Measurements from ENCODE around the gene CLPSL1. TPM values are rescaled to one million over a fixed set of nuclear protein-coding genes. Genes with fewer than 3 reads are reported as not detected.

Gene CLPSL1
- total and polyA plus RNA-seq, 4 donors: not detected

- no peak overlapping the region for H3K27ac ChIP-seq (ENCODE audit: low read depth in 1 of 2, low read length in 1 of 2)
- H3K36me3 ChIP-seq (ENCODE audit: control insufficient read depth in 4 of 4, insufficient read depth in 4 of 4, low read length in 4 of 4): no peaks in the 10 kb centered on the region
- DNase-seq (no peak), ATAC-seq (ENCODE audit: insufficient read depth, low FRiP score) (no peak)
- H3K4me1 ChIP-seq (ENCODE audit: control insufficient read depth in 5 of 5, insufficient read depth in 5 of 5, low read length in 5 of 5): peaks cover 0 to 10% (median 0%) of the 10 kb centered on the region in 5 donors
- WGBS, 2 donors: 63 to 67% methylated on average over 8 of the region's 8 CpGs
- no peak for TF ChIP-seq CTCF (IDR thresholded peaks at IDR 0.05; ENCODE audit: control extremely low read depth, extremely low read depth)
- peaks cover 0 to 4% (median 0%) of the 10 kb centered on the region in 4 donors for H3K9me3 ChIP-seq (ENCODE audit: control insufficient read depth in 4 of 4, insufficient read depth in 3 of 4, low read length in 3 of 4)
- H3K9ac ChIP-seq (ENCODE audit: insufficient read depth in 1 of 2, low read length in 2 of 2): no peak overlapping the region
- no peaks in the 10 kb centered on the region for H3K27me3 ChIP-seq (ENCODE audit: control insufficient read depth in 3 of 3, insufficient read depth in 3 of 3, low read length in 2 of 3)
- no peak overlapping the region for H3K4me3 ChIP-seq
Measured at GRCh38 chr6:35742842-35743241, 38.0 kb upstream of the CLPSL1 start.

- WGBS, 2 donors: 53 to 77% methylated on average over 7 of the region's 7 CpGs
- DNase-seq: no peak
Measured at GRCh38 chr6:35745509-35745908, 35.3 kb upstream of the CLPSL1 start.

GRCh38 chr6:35746516-35746915 lies 34.3 kb upstream of the CLPSL1 start:
- Histone ChIP-seq H3K9ac (ENCODE audit: insufficient read depth in 1 of 2, low read length in 2 of 2) (no peak overlapping the region), H3K9me3 (ENCODE audit: control insufficient read depth in 4 of 4, insufficient read depth in 3 of 4, low read length in 3 of 4) (peaks cover 0 to 4% (median 2%) of the 10 kb centered on the region in 4 donors), H3K27me3 (ENCODE audit: control insufficient read depth in 3 of 3, insufficient read depth in 3 of 3, low read length in 2 of 3) (no peaks in the 10 kb centered on the region), H3K4me3 (no peak overlapping the region), H3K27ac (ENCODE audit: low read depth in 1 of 2, low read length in 1 of 2) (no peak overlapping the region), H3K4me1 (ENCODE audit: control insufficient read depth in 5 of 5, insufficient read depth in 5 of 5, low read length in 5 of 5) (no peaks in the 10 kb centered on the region), H3K36me3 (ENCODE audit: control insufficient read depth in 4 of 4, insufficient read depth in 4 of 4, low read length in 4 of 4) (no peaks in the 10 kb centered on the region)
- TF ChIP-seq CTCF (IDR thresholded peaks at IDR 0.05; ENCODE audit: control extremely low read depth, extremely low read depth): no peak
- 90 to 97% methylated on average over 3 of the region's 3 CpGs for WGBS, 2 donors
- no peak for DNase-seq
- ATAC-seq (ENCODE audit: insufficient read depth, low FRiP score): no peak

More at GRCh38 chr6:35745509-35745908, 35.3 kb upstream of the CLPSL1 start:
- H3K9ac ChIP-seq (ENCODE audit: insufficient read depth in 1 of 2, low read length in 2 of 2): no peak overlapping the region
- TF ChIP-seq CTCF (IDR thresholded peaks at IDR 0.05; ENCODE audit: control extremely low read depth, extremely low read depth): no peak
- H3K4me3 ChIP-seq: no peak overlapping the region
- no peak overlapping the region for H3K27ac ChIP-seq (ENCODE audit: low read depth in 1 of 2, low read length in 1 of 2)
- peaks cover 0 to 4% (median 2%) of the 10 kb centered on the region in 4 donors for H3K9me3 ChIP-seq (ENCODE audit: control insufficient read depth in 4 of 4, insufficient read depth in 3 of 4, low read length in 3 of 4)
- ATAC-seq (ENCODE audit: insufficient read depth, low FRiP score): no peak
- H3K36me3 ChIP-seq (ENCODE audit: control insufficient read depth in 4 of 4, insufficient read depth in 4 of 4, low read length in 4 of 4): no peaks in the 10 kb centered on the region
- H3K27me3 ChIP-seq (ENCODE audit: control insufficient read depth in 3 of 3, insufficient read depth in 3 of 3, low read length in 2 of 3): no peaks in the 10 kb centered on the region
- H3K4me1 ChIP-seq (ENCODE audit: control insufficient read depth in 5 of 5, insufficient read depth in 5 of 5, low read length in 5 of 5): peaks cover 0 to 2% (median 0%) of the 10 kb centered on the region in 5 donors

GRCh38 chr6:35747877-35748276 lies 32.9 kb upstream of the CLPSL1 start:
- Histone ChIP-seq H3K36me3 (ENCODE audit: control insufficient read depth in 4 of 4, insufficient read depth in 4 of 4, low read length in 4 of 4) (no peaks in the 10 kb centered on the region), H3K4me1 (ENCODE audit: control insufficient read depth in 5 of 5, insufficient read depth in 5 of 5, low read length in 5 of 5) (no peaks in the 10 kb centered on the region), H3K9ac (ENCODE audit: insufficient read depth in 1 of 2, low read length in 2 of 2) (no peak overlapping the region), H3K27me3 (ENCODE audit: control insufficient read depth in 3 of 3, insufficient read depth in 3 of 3, low read length in 2 of 3) (peaks cover 0 to 4% (median 0%) of the 10 kb centered on the region in 3 donors), H3K27ac (ENCODE audit: low read depth in 1 of 2, low read length in 1 of 2) (no peak overlapping the region), H3K9me3 (ENCODE audit: control insufficient read depth in 4 of 4, insufficient read depth in 3 of 4, low read length in 3 of 4) (peaks cover 0 to 4% (median 2%) of the 10 kb centered on the region in 4 donors), H3K4me3 (no peak overlapping the region)
- TF ChIP-seq CTCF (IDR thresholded peaks at IDR 0.05; ENCODE audit: control extremely low read depth, extremely low read depth): no peak
- DNase-seq: no peak
- ATAC-seq (ENCODE audit: insufficient read depth, low FRiP score): no peak
- 100% methylated on average over 1 of the region's 1 CpG for WGBS, 2 donors
